NCI-H2227 (cell line): ENCODE data around the gene EPHB1.

ENCODE experiments used
- DNase-seq: peaks from one replicate; lab custom pipeline; 2025; ENCODE audit not compliant: unreplicated experiment; lab: John Stamatoyannopoulos, UW

The EPHB1 gene

GRCh38 chr3:135272026-135272669 lies 477.1 kb downstream of the EPHB1 start:
- DNase-seq = peak; percentile 36

GRCh38 chr3:135292162-135292561 lies 497.1 kb downstream of the EPHB1 start:
- DNase-seq = no peak

DNA sequence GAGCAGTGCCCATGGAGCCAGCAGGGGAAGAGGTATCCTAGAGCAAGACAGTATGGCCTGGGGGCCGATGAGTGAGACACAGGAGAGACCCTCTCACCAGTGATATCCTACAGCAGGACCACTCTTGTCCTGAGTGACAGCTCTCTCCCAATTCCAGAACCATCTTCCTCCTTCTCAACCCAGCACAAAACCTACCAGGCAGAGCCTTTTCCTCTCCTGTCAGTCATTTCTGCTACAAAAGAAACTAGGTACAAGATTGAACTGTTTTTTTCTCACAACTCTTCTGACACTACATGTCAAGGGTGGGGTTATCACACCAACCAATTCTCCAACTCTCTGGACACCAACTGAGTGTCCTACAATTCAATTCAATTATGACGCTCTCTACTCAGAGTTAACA lies 506.6 kb downstream of the EPHB1 start:
- DNase-seq = no peak

DNA sequence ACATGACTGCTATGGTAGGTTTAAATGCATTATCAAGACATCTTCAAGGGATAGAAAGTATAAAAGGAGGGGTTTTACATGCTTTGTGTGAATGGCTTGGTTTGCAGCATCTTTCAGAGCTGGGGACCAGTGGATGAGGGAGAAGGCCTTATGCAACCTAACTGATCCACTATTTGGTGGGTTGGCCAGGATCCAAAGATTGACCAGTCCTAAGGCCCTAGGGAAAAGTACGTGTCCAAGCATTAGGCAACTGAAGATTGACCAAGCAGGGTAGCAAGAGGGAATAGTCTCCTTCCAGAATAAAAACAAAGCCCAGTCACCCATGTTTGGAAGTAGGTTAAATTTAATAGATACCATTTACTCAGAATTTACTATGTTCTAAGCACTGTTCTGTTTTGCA lies 509.3 kb downstream of the EPHB1 start:
- no peak for DNase-seq
